MM.1S (cell line): ENCODE data around the gene CACNA1G.

Experiments
- DNase-seq: peaks from one replicate; pipeline ENCODE4 v3.0.0-alpha.2; 2015
- H2AFZ ChIP-seq: fragments of 300-600 bp; sonication (generic); 2 replicates; pipeline ENCODE4 v1.6.0; 2016; ENCODE audit warnings: antibody characterized with exemption, low read length
- H3F3A ChIP-seq: fragments of 300-600 bp; sonication (generic); 2 replicates; pipeline ENCODE4 v1.6.1; 2016; ENCODE audit warnings: mild to moderate bottlenecking, antibody characterized with exemption, low read length, moderate library complexity, mixed read lengths; ENCODE audit not compliant: insufficient read depth
- H3K27ac ChIP-seq: fragments of 300-600 bp; sonication (generic); 2 replicates; pipeline ENCODE4 v1.5.1; 2016; ENCODE audit warnings: mild to moderate bottlenecking, low read length
- H3K27me3 ChIP-seq: fragments of 300-600 bp; sonication (generic); replicated peaks from 2 replicates; pipeline ENCODE4 v1.6.0; 2016; ENCODE audit warnings: low read length; ENCODE audit not compliant: insufficient read depth
- H3K36me3 ChIP-seq: fragments of 300-600 bp; sonication (generic); replicated peaks from 2 replicates; pipeline ENCODE4 v1.6.1; 2016; ENCODE audit warnings: mild to moderate bottlenecking, low read length, mixed read lengths; ENCODE audit not compliant: insufficient read depth
- H3K4me1 ChIP-seq: fragments of 300-600 bp; sonication (generic); 2 replicates; pipeline ENCODE4 v1.6.1; 2016; ENCODE audit warnings: low read length, mixed read lengths
- H3K4me2 ChIP-seq: fragments of 300-600 bp; sonication (generic); 2 replicates; pipeline ENCODE4 v1.6.0; 2016; ENCODE audit warnings: low read depth, low read length
- H3K4me3 ChIP-seq: fragments of 300-600 bp; sonication (generic); 2 replicates; pipeline ENCODE4 v1.5.1; 2016; ENCODE audit warnings: low read length, mixed read lengths
- H3K79me2 ChIP-seq: fragments of 300-600 bp; sonication (generic); 2 replicates; pipeline ENCODE4 v1.6.1; 2016; ENCODE audit warnings: mixed run types, low read length, mixed read lengths
- H3K9ac ChIP-seq: fragments of 300-600 bp; sonication (generic); 2 replicates; pipeline ENCODE4 v1.6.1; 2016; ENCODE audit warnings: low read length, mixed read lengths
- H3K9me2 ChIP-seq: fragments of 300-600 bp; sonication (generic); replicated peaks from 2 replicates; pipeline ENCODE4 v1.6.1; 2016; ENCODE audit warnings: mild to moderate bottlenecking, low read length, mixed read lengths; ENCODE audit not compliant: insufficient read depth
- H3K9me3 ChIP-seq: fragments of 300-600 bp; sonication (generic); replicated peaks from 2 replicates; pipeline ENCODE4 v1.6.1; 2016; ENCODE audit warnings: mild to moderate bottlenecking, low read length, mixed read lengths; ENCODE audit not compliant: insufficient read depth
- H4K20me1 ChIP-seq: fragments of 300-600 bp; sonication (generic); 2 replicates; pipeline ENCODE4 v1.6.1; 2016; ENCODE audit warnings: mild to moderate bottlenecking, low read length, moderate library complexity, mixed read lengths; ENCODE audit not compliant: insufficient read depth
- CTCF ChIP-seq: fragments of 300-600 bp; sonication (generic); IDR thresholded peaks from 2 replicates; pipeline ENCODE4 v1.5.1; 2016; ENCODE audit warnings: antibody characterized with exemption, low read length, mixed read lengths
- EZH2 ChIP-seq: fragments of 300-600 bp; sonication (generic); optimal IDR thresholded peaks from 2 replicates; pipeline ENCODE3; 2017; ENCODE audit warnings: low read depth, mild to moderate bottlenecking, antibody characterized with exemption, low read length, mixed read lengths
- EZH2phosphoT487 ChIP-seq: fragments of 300-600 bp; sonication (generic); IDR thresholded peaks from 2 replicates; pipeline ENCODE4 v1.6.1; 2018; ENCODE audit warnings: antibody characterized with exemption, low read length

Gene CACNA1G

GRCh38 chr17:50660042-50660886, 99.7 kb downstream of the CACNA1G start:
- no peak for DNase-seq
- H3K79me2 ChIP-seq, result no peaks in the 10 kb centered on the region
- no peaks in the 10 kb centered on the region for H3F3A ChIP-seq
- no peaks in the 10 kb centered on the region for H3K27me3 ChIP-seq
- H3K4me2 ChIP-seq, result no peak overlapping the region
- no peak overlapping the region for H3K9ac ChIP-seq
- H3K36me3 ChIP-seq, result no peaks in the 10 kb centered on the region
- H3K9me3 ChIP-seq, result no peaks in the 10 kb centered on the region
- no peaks in the 10 kb centered on the region for H3K9me2 ChIP-seq
- no peak for TF ChIP-seq EZH2phosphoT487
- no peak for TF ChIP-seq EZH2
- no peak for TF ChIP-seq CTCF
- H2AFZ ChIP-seq, result no peak overlapping the region
- H3K27ac ChIP-seq, result no peak overlapping the region
- H3K4me1 ChIP-seq, result peaks cover 13% of the 10 kb centered on the region
- no peak overlapping the region for H3K4me3 ChIP-seq
- H4K20me1 ChIP-seq, result no peaks in the 10 kb centered on the region

- Histone ChIP-seq H3K4me2 (no peak overlapping the region), H3K27me3 (no peaks in the 10 kb centered on the region), H3K9me2 (no peaks in the 10 kb centered on the region), H4K20me1 (no peaks in the 10 kb centered on the region), H2AFZ (no peak overlapping the region), H3K4me3 (no peak overlapping the region), H3K27ac (no peak overlapping the region), H3K36me3 (no peaks in the 10 kb centered on the region), H3K9me3 (no peaks in the 10 kb centered on the region), H3K4me1 (peaks cover 13% of the 10 kb centered on the region), H3K9ac (no peak overlapping the region), H3F3A (no peaks in the 10 kb centered on the region), H3K79me2 (no peaks in the 10 kb centered on the region)
- TF ChIP-seq CTCF (no peak), EZH2 (no peak), EZH2phosphoT487 (no peak)
- no peak for DNase-seq
Measured at GRCh38 chr17:50660887-50661345, 100.4 kb downstream of the CACNA1G start.

DNA sequence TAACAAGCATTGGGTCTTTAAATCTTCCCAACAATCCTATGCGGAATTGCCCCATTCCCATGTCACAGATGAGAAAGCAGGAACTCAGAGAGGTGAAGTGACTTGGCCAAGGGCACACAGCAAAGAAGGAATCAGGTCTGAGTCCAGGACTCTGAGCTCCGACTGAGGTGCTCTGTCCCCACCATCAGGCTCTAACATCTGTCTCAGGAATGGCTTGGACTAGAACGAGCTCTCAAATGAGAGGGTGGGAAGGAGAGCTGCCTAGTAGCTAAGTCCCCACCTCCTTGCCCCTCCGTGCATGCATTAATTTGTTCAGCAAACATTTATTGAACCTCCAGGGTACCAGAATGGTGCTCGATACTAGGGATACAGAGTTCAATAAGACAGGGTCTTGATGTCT, 100.8 kb downstream of the CACNA1G start:
- no peaks in the 10 kb centered on the region for H4K20me1 ChIP-seq
- H3K27me3 ChIP-seq, result no peaks in the 10 kb centered on the region
- no peaks in the 10 kb centered on the region for H3K79me2 ChIP-seq
- H3K9ac ChIP-seq, result no peak overlapping the region
- no peaks in the 10 kb centered on the region for H3F3A ChIP-seq
- H3K9me2 ChIP-seq, result no peaks in the 10 kb centered on the region
- no peaks in the 10 kb centered on the region for H3K9me3 ChIP-seq
- TF ChIP-seq EZH2phosphoT487 (no peak), EZH2 (no peak), CTCF (no peak)
- H2AFZ ChIP-seq, result peak overlapping the region; percentile 39
- H3K36me3 ChIP-seq, result no peaks in the 10 kb centered on the region
- DNase-seq, result no peak
- peaks cover 13% of the 10 kb centered on the region for H3K4me1 ChIP-seq
- H3K4me3 ChIP-seq, result no peak overlapping the region
- peak overlapping the region; percentile 19 for H3K4me2 ChIP-seq
- no peak overlapping the region for H3K27ac ChIP-seq
